SKM-1 treated with dmso at 0.1 percent for 144 hours (cell line): ENCODE data around the gene RRAS2.

Source experiments
- DNase-seq: peaks from one replicate; lab custom pipeline; 2025; ENCODE audit not compliant: unreplicated experiment; lab: John Stamatoyannopoulos, UW

Gene RRAS2

GRCh38 chr11:14340721-14341120 lies 18.3 kb downstream of the RRAS2 start:
- no peak for DNase-seq

- DNase-seq: no peak
Measured at GRCh38 chr11:14339356-14339755, 19.6 kb downstream of the RRAS2 start.

DNA sequence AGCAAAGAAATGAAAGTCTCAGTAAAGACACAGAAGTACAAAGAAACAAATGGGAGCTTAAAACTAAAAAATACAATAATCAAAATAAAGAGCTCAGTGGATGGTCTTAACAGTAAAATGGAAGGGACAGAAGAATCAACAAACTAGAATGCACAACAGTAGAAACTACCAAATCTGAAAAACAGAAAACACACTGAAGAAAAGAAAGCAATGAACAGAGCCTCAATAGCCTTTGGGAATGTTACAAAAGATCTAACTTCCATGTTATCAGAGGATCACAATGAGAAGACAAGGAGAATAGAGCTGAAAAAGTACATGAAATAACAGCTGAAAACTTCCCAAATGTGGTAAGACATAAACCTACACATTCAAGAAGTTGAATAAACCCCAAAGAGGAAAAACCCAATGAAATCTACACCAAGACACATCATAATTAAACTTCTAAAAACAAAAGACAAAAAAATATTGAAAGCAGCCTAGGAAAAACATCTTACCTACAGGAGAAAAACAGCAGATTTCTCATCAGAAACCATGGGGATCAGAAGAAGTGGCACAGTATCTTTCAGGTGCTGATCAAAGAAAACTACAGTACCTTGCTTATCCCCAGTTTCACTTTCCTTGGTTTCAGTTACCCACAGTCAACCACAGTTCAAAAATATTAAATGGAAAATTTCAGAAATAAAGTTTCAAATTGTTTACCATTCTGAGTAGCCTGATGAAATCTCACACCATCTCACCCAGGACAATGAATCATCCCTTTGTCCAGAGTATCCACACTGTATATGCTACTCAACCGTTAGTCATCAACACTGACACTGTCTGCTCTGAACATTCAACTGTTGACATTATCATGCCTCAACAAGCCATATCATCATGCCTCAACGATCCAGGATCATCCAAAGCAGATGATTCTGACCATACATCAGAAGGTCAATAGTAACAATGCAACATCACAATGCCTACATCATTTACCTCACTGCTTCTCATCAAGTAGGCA lies 22.2 kb downstream of the RRAS2 start:
- DNase-seq: no peak

DNA sequence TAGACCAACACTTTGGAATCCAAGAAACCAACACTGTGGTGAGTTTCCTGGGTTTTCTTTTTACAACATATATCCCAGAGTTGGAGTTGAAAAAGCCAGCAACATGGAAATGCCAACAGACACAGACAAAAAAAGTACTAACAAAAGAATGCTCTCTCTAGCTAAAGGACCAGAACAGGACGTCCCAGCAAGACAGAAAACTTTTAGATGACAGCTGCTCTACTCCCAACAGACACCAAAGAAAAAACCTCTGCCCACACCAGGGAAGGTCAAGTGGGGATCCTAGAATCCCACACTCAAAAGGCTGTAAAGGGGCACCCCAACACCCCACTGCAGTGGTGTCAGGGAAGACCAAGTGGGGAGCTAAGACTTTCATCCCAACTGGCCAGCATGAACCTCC lies 23.3 kb downstream of the RRAS2 start:
- no peak for DNase-seq

DNA sequence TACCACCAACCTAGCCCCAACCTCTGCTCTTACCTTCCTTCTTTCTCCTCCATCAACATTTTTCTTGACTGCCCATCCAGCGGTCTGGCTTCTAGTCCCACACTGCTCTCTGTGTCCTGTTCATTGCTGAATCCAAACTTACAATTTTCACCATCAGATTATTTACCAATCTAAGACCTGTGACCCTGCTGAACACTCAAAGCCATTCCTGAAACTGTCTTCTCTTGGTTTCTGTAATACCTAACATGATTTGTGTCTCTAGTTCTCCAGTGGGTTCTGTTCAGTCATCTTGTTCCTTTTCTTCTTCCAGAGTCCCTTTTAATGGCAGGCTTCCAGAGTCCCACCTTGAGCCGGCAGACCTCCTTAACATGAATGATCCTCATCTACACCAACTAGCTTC lies 24.1 kb downstream of the RRAS2 start:
- DNase-seq: no peak

GRCh38 chr11:14334192-14334591 lies 24.8 kb downstream of the RRAS2 start:
- no peak for DNase-seq

DNA sequence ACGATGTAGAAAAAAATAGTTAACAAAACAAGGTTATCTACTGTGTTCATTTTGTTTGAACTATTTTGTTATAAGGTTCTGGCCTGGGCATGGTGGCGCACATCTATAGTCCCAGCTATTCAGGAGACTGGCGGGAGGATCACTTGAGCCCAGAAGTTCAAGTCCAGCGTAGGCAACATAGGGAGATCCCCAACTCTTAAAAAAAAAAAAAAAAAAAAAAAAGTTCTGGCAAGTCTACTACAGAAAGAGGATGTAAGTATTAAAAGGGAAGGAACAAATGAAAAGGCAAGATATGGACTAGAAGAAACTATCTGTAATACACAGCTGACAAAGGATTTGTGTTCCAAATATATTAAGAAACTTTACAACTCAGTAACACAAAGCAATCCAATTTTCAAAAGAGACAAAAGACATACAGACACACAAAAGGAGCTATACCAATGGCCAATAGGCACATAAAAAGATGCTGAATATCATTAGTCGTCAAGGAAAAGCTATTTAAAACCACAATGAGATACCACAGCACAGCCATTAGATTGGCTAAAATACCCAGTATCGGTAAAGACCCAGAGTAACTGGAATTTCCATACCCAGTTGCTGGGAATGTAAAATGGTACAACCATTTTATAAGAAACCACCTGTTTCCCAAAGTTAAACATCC lies 27.4 kb downstream of the RRAS2 start:
- no peak for DNase-seq

DNA sequence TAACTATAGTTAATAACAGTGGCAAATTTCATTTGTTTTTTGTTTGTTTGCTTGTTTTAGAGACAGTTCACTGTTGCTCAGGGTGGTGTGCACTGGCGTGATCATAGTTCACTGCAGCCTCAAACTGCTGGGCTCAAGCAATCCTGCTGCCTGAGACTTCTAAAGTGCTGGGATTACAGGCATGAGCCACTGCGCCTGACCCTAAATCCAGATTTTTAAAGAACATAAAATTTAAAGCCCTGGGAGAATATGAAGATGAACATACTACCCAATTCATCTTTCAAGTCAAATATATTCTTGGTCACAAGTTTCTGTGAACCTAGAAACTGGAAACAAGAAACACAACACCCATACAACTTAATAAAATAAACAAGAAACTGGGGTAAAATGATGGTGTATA lies 28.1 kb downstream of the RRAS2 start:
- DNase-seq: no peak

GRCh38 chr11:14329702-14330101 lies 29.3 kb downstream of the RRAS2 start:
- no peak for DNase-seq

- no peak for DNase-seq
Measured at GRCh38 chr11:14327116-14327515, 31.9 kb downstream of the RRAS2 start.

GRCh38 chr11:14323118-14323676 lies 35.8 kb downstream of the RRAS2 start:
- no peak for DNase-seq

DNA sequence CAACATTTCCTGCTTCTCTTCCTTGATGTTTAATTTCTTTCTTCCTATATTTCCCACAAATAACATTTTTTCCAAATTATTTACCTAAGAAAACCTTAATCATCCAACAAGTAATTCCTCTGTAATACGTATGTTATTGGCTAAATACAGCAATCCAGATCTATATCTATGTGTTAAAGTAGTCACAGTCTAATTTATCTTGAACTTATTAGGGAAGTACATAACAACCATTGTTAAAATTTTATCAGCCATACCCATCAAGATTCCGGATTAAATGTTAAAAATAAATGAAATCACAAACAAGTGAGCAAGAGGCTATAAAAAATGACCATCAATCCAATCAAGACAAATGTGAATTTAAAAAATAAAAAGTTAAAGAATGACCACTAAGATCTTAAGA lies 36.5 kb downstream of the RRAS2 start:
- DNase-seq: no peak

- DNase-seq: no peak
Measured at GRCh38 chr11:14320020-14320419, 39.0 kb downstream of the RRAS2 start.

GRCh38 chr11:14318581-14318981 lies 40.4 kb downstream of the RRAS2 start:
- no peak for DNase-seq

DNA sequence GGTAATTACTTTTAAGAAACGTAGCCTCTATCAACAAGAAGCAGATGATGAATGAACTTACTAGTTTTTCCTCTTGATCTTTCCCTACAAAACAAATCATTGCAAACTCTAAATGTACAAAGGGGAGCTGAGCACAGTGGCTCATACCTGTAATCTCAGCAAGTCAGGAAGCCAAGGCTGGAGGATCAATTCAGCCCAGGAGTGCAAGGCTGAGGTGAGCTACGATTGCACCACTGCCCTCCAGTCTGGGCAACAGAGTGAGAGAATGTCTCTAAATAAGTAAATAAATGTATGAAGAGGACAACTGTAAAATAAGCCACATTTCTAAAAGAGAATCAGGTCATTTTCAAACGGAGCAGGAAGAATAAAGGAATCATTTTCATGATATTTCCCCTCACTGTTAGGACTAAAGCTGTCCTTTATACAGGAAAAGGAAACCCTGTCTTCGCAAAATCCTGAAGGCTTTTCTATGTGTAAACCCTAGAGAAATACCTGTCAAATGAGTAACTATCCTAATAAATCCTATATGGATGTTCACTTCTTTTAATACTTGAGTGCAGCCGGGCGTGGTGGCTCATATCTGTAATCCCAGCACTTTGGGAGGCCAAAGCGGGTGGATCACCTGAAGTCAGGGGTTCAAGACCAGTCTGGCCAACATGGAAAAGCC lies 41.2 kb downstream of the RRAS2 start:
- DNase-seq: no peak

DNA sequence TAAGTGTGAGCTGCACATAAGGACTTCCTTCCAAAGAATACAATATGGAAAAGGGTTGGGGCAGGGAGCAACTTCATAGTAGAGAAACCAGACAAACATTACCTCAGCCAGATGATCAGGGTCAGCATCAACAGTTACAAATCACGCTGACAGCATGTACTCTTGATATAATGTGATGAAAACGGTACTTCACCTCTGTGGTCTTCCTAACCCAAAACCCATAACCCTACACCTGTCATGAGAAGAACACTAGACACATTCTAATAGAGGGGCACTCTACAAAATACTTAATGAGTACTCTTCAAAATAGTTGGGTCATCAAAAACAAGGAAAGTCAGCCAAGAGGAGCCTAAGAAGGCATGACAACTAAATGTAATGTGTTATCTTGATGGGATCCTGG lies 43.9 kb downstream of the RRAS2 start:
- DNase-seq: no peak

DNA sequence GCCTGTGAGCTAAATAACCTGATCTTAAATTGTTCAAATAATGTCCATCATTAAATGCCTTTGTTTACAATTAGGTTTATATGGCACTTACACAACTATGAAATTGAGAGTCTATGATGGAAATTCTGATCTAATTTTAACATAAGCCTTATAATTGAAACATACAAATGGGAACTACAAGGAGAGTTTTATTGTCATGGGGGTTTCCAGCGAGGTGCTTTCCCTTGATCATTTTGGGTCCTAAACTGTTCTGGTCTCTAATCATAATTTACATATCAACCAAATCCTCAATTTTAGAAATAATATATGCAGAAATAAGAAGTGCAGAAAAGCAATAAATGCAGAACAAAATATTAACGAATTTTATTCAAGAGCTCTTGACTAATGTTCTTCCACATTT lies 44.9 kb downstream of the RRAS2 start:
- DNase-seq: no peak

- DNase-seq: no peak
Measured at GRCh38 chr11:14312736-14313438, 46.1 kb downstream of the RRAS2 start.

DNA sequence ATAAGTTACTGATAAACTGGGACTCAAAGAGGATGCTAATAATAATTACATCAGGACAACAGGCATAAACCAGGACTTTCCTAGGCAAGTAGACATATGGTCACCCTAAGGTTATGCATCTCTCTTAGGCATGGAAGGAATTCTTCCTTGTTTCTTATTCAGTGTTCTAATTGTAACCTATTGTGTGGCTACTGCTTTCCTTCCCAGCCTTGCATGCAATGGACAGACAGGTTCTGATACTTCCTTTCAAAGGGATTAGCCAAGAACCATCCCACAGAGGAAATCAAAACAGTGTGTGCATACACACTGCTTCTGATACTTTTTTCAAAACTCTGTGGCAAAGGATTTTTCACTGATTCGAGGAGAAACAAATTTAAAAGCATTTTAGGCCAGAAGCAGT lies 48.3 kb downstream of the RRAS2 start:
- DNase-seq: no peak

DNA sequence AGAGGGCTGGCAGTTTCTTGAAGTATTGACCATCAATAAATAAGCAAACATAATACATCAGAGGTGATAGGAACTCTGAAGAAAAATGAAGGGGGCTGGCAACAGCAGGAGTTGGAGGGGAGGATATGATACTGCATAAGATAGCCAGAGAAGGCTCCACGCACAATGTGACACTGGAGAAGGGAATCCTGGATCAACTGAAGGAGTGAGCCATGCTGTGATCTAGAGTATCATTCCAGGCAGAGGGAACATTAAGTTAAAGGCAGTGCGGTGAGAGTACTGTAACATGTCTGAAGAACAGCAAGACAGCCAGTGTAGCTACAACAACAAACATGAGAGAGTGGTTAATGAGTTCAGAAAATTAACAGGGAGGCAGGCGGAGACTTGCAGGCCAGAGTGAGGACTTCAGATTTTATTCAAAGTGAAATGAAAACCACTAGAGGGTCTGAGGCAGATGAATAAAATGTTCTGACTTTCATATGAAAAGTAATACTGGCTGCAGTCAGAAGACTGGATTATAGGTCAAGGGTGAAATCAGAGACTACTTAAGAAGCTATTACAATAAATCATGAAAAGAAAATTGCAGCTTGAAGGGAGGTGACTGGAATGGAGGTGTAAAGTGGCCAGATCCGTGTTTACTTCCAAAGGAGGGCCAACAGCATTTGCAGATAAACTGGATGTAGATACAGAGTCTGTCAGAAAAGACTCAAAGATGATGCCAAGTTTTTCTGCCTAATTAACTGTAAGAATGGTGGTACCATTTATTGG lies 49.4 kb downstream of the RRAS2 start:
- DNase-seq: no peak
